DND-41 (cell line): Measurements from ENCODE around the gene CRIP3.

Source experiments
- ATAC-seq: fragments of 200-7000 bp; cut with Tn5 transposase; 3 replicates; pipeline ENCODE4 v1.9.1; 2021; ENCODE audit warnings: low read depth; ENCODE audit not compliant: insufficient read depth
- DNase-seq: peaks from one replicate; pipeline ENCODE4 v3.0.0-alpha.2; 2020
- H2AFZ ChIP-seq: 2 replicates; pipeline ENCODE4 v1.6.0; 2012; ENCODE audit warnings: low read depth, low read length
- H3K27ac ChIP-seq: 2 replicates; pipeline ENCODE4 v1.5.1; 2012; ENCODE audit warnings: low read length, inconsistent platforms
- H3K27me3 ChIP-seq: fragments of 200-600 bp; sonication (generic); 2 replicates; pipeline ENCODE4 v1.6.0; 2012; ENCODE audit warnings: low read length, mild to moderate bottlenecking, inconsistent platforms; ENCODE audit not compliant: insufficient read depth, poor library complexity
- H3K36me3 ChIP-seq: 2 replicates; pipeline ENCODE4 v1.5.1; 2012; ENCODE audit warnings: low read length, inconsistent platforms; ENCODE audit not compliant: insufficient read depth
- H3K4me1 ChIP-seq: 2 replicates; pipeline ENCODE4 v1.5.1; 2012; ENCODE audit warnings: mild to moderate bottlenecking, low read length; ENCODE audit not compliant: insufficient read depth
- H3K4me2 ChIP-seq: 2 replicates; pipeline ENCODE4 v1.6.0; 2012; ENCODE audit warnings: mild to moderate bottlenecking, moderate library complexity, low read length, inconsistent platforms; ENCODE audit not compliant: insufficient read depth
- H3K4me3 ChIP-seq, 2 experiments: fragments of 200-600 bp in 1 of 2; shearing (Covaris generic) in 1 of 2; 2 replicates each; pipeline ENCODE4 v1.5.1; 2012 to 2016; ENCODE audit warnings: inconsistent platforms in 2 of 2, low read length in 2 of 2, mild to moderate bottlenecking in 2 of 2, low read depth in 1 of 2, moderate library complexity in 1 of 2
- H3K79me2 ChIP-seq: 2 replicates; pipeline ENCODE4 v1.6.0; 2012; ENCODE audit warnings: low read length, inconsistent platforms; ENCODE audit not compliant: insufficient read depth
- H3K9ac ChIP-seq: 2 replicates; pipeline ENCODE4 v1.6.0; 2012; ENCODE audit warnings: low read depth, mild to moderate bottlenecking, inconsistent platforms, low read length, moderate library complexity
- H3K9me3 ChIP-seq: 2 replicates; pipeline ENCODE4 v1.5.1; 2012; ENCODE audit warnings: low read length, moderate library complexity, mild to moderate bottlenecking, inconsistent platforms; ENCODE audit not compliant: insufficient read depth, severe bottlenecking
- H4K20me1 ChIP-seq: 2 replicates; pipeline ENCODE4 v1.6.0; 2012; ENCODE audit warnings: low read length; ENCODE audit not compliant: insufficient read depth
- EZH2 ChIP-seq: IDR thresholded peaks from 3 replicates; pipeline ENCODE4 v1.6.1; 2012; ENCODE audit warnings: borderline replicate concordance, low read depth, mild to moderate bottlenecking, moderate library complexity, low read length, inconsistent platforms; ENCODE audit not compliant: severe bottlenecking
- TF ChIP-seq, protein P1 (sequence below): IDR thresholded peaks from 2 replicates; pipeline ENCODE4 v1.5.1; 2012; ENCODE audit warnings: borderline replicate concordance, low read length, moderate library complexity, mild to moderate bottlenecking; ENCODE audit not compliant: poor library complexity, severe bottlenecking; ENCODE audit errors: extremely low read depth

CRIP3 gene

DNA sequence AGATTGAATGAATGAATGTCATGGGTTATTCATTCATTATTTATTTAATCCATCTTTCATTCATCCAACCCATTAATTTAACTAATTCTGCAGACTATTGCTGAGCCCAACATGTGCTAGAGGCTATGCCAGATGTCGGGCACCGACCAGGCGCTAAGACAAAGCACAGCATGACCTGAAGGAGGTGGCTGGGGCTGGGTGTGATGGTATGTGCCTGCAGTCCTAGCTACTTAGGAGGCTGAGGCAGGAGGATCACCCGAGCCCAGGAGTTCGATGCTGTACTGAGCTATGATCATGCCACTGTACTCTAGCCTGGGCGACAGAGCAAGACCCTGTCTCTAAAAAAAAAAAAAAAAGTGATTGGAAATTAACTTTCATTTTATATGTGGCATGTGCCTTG is 16.3 kb downstream of the CRIP3 start:
- Histone ChIP-seq H3K4me2 (no peak overlapping the region), H2AFZ (no peak overlapping the region), H3K4me3 (no peak overlapping the region), H3K9ac (no peak overlapping the region), H4K20me1 (no peaks in the 10 kb centered on the region), H3K4me1 (no peaks in the 10 kb centered on the region), H3K36me3 (no peaks in the 10 kb centered on the region), H3K27me3 (peaks cover 8% of the 10 kb centered on the region), H3K9me3 (no peaks in the 10 kb centered on the region), H3K27ac (no peak overlapping the region), H3K79me2 (no peaks in the 10 kb centered on the region)
- no peak for DNase-seq
- no peak for ATAC-seq
- TF ChIP-seq EZH2: no peak
- TF ChIP-seq, protein P1, sequence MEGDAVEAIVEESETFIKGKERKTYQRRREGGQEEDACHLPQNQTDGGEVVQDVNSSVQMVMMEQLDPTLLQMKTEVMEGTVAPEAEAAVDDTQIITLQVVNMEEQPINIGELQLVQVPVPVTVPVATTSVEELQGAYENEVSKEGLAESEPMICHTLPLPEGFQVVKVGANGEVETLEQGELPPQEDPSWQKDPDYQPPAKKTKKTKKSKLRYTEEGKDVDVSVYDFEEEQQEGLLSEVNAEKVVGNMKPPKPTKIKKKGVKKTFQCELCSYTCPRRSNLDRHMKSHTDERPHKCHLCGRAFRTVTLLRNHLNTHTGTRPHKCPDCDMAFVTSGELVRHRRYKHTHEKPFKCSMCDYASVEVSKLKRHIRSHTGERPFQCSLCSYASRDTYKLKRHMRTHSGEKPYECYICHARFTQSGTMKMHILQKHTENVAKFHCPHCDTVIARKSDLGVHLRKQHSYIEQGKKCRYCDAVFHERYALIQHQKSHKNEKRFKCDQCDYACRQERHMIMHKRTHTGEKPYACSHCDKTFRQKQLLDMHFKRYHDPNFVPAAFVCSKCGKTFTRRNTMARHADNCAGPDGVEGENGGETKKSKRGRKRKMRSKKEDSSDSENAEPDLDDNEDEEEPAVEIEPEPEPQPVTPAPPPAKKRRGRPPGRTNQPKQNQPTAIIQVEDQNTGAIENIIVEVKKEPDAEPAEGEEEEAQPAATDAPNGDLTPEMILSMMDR: no peak

DNA sequence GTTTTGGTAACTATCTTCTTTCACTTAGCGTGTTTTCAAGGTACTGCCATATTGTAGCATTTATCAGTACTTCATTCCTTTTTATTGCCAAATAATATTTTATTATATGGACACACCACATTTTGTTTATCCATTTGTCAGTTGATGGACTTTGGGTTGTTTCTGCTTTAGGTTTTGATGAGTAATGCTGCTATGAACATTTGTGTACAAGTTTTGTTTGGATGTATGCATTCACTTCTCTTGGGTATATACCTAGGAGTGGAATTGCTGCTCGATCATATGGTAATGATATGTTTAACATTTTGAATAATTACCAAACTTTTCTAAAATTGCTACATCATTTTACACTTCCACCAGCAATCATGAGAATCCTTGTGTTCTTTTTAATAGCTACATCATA is 16.9 kb downstream of the CRIP3 start:
- H3K36me3 ChIP-seq: no peaks in the 10 kb centered on the region
- H3K27ac ChIP-seq: no peak overlapping the region
- no peaks in the 10 kb centered on the region for H4K20me1 ChIP-seq
- no peaks in the 10 kb centered on the region for H3K79me2 ChIP-seq
- TF ChIP-seq, protein P1: no peak
- TF ChIP-seq EZH2: no peak
- no peaks in the 10 kb centered on the region for H3K4me1 ChIP-seq
- H3K4me2 ChIP-seq: no peak overlapping the region
- H3K9me3 ChIP-seq: no peaks in the 10 kb centered on the region
- no peak overlapping the region for H3K4me3 ChIP-seq
- no peak overlapping the region for H2AFZ ChIP-seq
- peaks cover 4% of the 10 kb centered on the region for H3K27me3 ChIP-seq
- no peak for DNase-seq
- ATAC-seq: no peak
- H3K9ac ChIP-seq: no peak overlapping the region

DNA sequence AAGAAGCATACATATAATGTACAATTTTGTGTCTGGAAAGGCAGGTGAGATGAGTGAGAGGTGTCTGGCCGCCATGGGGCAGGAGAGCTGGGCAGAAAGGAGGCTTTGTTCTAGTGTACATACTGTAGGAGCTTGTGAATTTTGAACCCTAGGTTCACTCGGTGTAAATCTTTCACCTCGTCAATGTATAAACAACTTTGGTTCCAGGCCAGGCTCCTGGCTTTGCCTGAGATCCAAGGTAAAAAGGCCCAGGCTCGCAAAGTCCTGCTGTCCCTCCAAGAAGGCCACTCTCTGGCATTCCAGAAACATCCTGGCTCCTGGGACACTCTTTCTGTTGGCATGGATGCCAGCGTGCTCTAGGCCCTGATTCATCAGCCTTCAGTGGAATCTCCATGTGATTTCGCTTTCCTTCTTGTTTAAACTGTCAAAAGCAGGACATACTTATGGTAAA is 17.7 kb downstream of the CRIP3 start:
- DNase-seq (no peak), ATAC-seq (no peak)
- H4K20me1 ChIP-seq: no peaks in the 10 kb centered on the region
- no peaks in the 10 kb centered on the region for H3K27me3 ChIP-seq
- no peak overlapping the region for H3K4me3 ChIP-seq
- H3K9ac ChIP-seq: no peak overlapping the region
- no peak overlapping the region for H3K4me2 ChIP-seq
- no peaks in the 10 kb centered on the region for H3K36me3 ChIP-seq
- no peak overlapping the region for H3K27ac ChIP-seq
- H3K4me1 ChIP-seq: no peaks in the 10 kb centered on the region
- no peaks in the 10 kb centered on the region for H3K9me3 ChIP-seq
- H2AFZ ChIP-seq: no peak overlapping the region
- TF ChIP-seq, protein P1: no peak
- no peak for TF ChIP-seq EZH2
- no peaks in the 10 kb centered on the region for H3K79me2 ChIP-seq
